HepG2 (cell line): ENCODE results near the gene ANKS4B.

ENCODE experiments used
- DMAP1 ChIP-seq: IDR thresholded peaks from 2 replicates; pipeline ENCODE4 v1.6.1; 2016
- HNRNPL ChIP-seq: fragments of 200-400 bp; formaldehyde crosslinking; IDR thresholded peaks from 2 replicates; pipeline ENCODE4 v1.6.1; 2017; ENCODE audit warnings: mild to moderate bottlenecking, low read depth, low read length

GRCh38 chr16:21219551-21219950 lies 13.9 kb upstream of the ANKS4B start:
- TF ChIP-seq DMAP1 (CRISPR knock-in tag) (no peak), HNRNPL (no peak)
